ENCODE measurements around the gene MASP2. TPM values are rescaled to one million over a fixed set of nuclear protein-coding genes. Genes with fewer than 3 reads are reported as not detected.
"Not testable (repeated sequence)": the region's sequence is repeated elsewhere in the genome, so short reads cannot be mapped to it uniquely, and the experiment has no call there.

Gene MASP2
- total RNA-seq, result under 1 TPM in 1 of 2 experiments, not detected in 1; 0.15 TPM

DNA sequence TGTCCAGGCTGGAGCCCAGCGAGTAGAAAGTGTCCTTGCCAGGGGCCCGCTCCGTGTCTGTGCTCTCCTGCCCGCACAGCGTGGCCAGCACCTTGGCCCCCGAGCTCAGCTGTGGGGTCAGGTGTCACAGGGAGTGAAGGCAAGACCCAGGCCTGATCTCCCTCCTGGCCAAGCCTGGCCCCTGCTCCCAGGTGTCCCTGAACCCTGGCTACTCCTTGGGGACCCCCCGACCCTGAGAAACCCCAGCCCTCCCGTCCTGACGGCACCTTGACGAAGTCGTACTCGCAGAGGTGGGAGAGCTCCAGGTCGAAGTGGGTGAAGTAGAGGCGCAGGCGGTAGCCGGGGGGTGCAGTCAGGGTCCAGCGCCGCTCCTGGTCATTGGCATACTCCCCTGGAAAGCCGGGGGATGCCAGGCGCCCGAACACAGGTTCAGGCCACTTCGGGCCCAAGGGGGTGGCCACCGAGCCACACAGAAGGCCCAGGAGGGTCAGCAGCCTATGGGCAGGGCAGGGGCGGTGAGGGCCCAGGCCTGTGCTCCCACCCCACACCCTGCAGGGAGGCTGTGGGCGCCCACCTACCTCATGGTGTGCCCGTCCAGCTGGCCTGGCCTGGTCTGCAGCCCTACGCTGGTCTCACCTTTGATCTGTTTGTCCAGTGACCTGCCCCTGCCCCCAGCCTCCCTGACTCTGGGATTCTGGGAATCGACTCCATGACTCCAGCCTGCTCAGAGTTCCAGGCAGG lies at the start of gene MASP2:
Gene MASP2 (minus strand): TSS at position 615 of the 741 bp plus-strand sequence. CDS start 32 bp downstream, at position 583.
- ChIA-PET CTCF (no interaction called here), POLR2A (no interaction called here)

DNA sequence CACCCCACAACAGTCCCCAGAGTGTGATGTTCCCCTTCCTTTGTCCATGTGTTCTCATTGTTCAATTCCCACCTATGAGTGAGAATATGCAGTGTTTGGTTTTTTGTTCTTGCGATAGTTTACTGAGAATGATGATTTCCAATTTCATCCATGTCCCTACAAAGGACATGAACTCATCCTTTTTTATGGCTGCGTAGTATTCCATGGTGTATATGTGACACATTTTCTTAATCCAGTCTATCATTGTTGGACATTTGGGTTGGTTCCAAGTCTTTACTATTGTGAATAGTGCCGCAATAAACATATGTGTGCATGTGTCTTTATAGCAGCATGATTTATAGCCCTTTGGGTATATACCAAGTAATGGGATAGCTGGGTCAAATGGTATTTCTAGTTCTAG lies 36.7 kb upstream of the MASP2 start:
- POLR2A ChIA-PET, CTCF ChIA-PET: not testable (repeated sequence)

- ChIA-PET CTCF (interaction anchor here (0.6 kb wide), 1 partner anchor 510 kb away, joined by 5 read pairs; no protein-coding TSS in a partner anchor), POLR2A (interaction anchor here (1.3 kb wide), 1 partner anchor 19 kb away, joined by 4 read pairs; no protein-coding TSS in a partner anchor)
These were observed 33.9 kb upstream of the MASP2 start for GRCh38 chr1:11080931-11081330.

DNA sequence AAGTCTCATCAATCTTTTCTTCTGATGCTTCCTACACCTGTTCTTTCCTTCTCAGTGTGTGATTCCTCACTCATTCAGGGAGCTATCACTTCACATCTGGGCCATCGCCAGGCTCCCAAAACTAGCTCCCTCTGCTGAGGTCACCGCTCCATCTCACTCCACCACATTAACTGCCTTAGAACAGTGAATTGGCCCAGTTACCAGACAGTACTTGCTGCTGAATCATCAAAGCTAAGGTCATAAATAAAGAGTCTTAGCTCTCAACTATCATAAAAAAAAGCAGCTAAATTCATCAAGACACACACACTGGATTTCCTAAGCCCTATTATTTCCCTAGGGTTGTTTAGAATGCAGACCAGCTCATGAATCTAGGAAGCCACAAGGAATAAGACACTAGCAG lies 31.6 kb upstream of the MASP2 start:
- POLR2A ChIA-PET, result interaction anchor here (1.6 kb wide), 1 partner anchor 26 kb away, joined by 3 read pairs; no protein-coding TSS in a partner anchor
- CTCF ChIA-PET, result interaction anchor here (1.0 kb wide), 1 partner anchor 41 kb away, joined by 4 read pairs; no protein-coding TSS in a partner anchor

GRCh38 chr1:11073398-11073797 lies 26.4 kb upstream of the MASP2 start:
- CTCF ChIA-PET, result interaction anchor here (0.8 to 2.1 kb wide), 2 partner anchors 25 to 36 kb away, joined by 3 to 9 read pairs; no protein-coding TSS in a partner anchor
- POLR2A ChIA-PET, result not testable (repeated sequence)

DNA sequence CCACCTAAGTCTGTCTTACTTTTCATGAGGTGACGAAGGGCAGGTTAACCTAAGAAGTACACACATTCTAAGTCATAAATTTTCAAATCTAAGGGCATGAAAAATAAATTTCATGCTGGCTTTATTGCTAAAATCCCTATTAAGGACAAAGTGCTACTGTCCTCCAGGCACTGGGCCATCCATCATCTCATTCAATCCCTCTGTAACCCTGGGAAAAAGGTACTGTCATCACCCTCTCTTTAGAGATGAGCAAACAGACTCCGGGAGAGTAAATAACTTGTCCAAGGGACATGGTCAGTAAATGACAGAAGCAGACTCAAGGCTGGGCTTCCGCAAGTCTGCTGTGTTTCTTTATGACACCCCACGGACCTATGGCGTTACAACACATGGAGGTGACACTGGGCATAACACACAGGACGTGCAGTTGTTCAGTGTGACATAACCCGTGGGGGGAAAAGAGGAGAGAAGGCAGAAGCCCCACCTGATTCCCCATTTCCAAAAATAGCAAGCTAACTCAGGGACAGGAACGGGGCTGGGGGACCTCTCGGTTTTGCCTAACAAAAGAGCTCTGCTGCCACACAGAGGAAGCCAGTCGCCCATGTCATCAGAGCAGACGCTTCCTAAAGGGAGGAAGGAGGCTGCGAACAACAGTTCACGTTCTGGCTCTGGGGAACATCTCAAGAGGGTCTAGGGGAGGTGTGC lies 25.3 kb upstream of the MASP2 start:
- CTCF ChIA-PET, result interaction anchor here (2.1 kb wide), 1 partner anchor 35 kb away, joined by 9 read pairs; no protein-coding TSS in a partner anchor
- POLR2A ChIA-PET, result interaction anchor here (0.8 kb wide), 1 partner anchor 11 kb away, joined by 10 read pairs; no protein-coding TSS in a partner anchor

DNA sequence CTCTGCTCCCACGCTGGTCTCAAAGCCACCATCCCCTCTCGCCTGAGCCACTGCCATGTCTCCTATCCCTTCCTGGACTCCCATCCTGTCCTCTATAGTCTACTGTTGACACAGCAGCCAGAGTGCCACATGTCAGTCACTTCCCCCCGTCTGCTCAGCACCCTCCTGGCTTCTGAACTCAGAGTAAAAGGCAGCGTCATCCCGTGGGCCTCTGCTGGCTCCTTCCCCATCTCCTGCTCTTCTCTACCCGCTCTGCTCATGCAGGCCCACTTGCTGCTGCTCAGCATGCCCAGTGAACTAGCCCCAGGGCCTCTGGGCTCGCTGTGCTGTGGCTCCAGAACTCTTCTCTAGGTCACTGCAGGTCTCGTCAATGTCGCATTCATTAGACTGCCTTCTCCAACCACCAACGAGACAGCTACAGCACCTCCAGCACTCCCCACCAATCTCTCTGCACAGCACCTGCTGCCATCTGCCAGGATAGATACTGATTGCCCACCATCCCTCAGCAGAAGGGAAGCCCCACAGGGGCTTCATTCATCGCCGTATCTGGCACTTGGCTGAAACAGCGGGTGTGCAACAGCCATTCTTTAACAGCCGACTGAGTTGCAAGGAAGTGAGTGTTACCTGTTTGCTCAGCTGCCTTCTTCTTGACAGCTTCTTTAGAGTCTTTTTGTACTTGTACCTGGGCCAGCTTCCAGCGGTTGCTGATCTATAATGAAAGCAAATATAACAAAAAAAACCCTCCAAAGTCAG lies 24.6 kb upstream of the MASP2 start:
- POLR2A ChIA-PET, result no interaction called here
- CTCF ChIA-PET, result interaction anchor here (1.9 kb wide), 1 partner anchor 34 kb away, joined by 8 read pairs; no protein-coding TSS in a partner anchor

DNA sequence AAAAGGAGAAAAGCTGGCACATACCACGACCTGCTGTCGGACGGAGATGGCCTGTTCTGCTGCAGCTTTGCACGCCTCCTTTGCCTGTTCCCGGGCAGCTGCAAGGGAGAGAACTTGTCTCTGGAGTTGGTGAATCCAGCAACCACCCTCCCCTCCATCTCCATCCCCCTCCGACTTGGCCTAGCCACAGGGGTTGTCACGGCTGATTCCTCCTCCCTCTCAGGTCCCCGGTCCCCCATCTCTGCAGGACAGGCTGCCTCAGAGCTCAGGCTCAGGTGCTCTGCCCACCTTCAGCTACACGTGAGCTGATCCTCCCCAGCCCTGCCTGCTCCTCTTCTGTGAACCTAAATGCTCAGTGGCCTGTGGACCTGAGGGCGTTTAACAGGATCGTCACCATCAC lies 23.8 kb upstream of the MASP2 start:
- ChIA-PET POLR2A (no interaction called here), CTCF (interaction anchor here (1.6 to 1.9 kb wide), 2 partner anchors 27 to 33 kb away, joined by 4 to 8 read pairs; no protein-coding TSS in a partner anchor)

DNA sequence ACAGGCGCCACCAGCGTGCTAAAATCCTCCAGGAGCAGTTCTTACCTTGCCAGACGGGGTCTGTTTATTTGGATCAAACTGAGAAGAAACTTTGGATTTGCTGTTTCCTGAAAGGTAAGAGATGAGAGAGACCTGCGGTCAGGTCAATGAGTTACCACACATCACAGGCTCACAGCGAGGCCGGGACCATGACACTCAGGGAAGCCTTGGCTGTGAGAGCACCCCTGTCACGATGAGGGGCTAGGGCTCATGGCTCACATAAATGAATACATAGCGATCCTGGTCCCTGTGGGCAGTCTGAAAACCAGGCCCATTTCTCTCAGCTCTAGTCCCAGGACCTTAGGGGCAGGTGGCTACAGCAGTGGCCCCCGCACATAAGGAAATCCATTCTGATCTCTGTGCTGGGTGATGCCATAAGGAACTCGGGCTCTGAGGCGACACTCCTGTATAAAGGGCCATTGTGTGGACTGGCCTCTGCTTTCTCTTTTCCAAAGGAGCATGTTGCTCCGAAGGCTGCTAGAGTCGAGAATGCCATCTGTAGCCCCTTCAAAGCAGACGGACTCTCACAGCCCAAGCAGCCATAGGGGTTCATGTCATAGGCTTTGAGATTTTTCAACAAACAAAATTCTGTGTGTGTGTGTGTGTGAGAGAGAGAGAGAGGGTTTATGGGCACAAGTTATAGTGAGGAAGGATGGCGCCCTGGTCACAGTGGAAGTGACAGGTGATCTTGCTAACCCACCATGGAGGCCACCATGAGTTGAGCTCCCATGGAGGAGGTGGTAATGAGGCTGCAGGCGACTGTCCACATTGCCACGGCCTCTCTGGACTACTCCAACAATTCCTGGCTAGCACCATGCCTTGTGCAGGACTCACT lies 21.8 kb upstream of the MASP2 start:
- ChIA-PET POLR2A (interaction anchor here (0.5 kb wide), 1 partner anchor 18 kb away, joined by 6 read pairs; no protein-coding TSS in a partner anchor), CTCF (interaction anchor here (1.6 kb wide), 1 partner anchor 29 kb away, joined by 4 read pairs; no protein-coding TSS in a partner anchor)

DNA sequence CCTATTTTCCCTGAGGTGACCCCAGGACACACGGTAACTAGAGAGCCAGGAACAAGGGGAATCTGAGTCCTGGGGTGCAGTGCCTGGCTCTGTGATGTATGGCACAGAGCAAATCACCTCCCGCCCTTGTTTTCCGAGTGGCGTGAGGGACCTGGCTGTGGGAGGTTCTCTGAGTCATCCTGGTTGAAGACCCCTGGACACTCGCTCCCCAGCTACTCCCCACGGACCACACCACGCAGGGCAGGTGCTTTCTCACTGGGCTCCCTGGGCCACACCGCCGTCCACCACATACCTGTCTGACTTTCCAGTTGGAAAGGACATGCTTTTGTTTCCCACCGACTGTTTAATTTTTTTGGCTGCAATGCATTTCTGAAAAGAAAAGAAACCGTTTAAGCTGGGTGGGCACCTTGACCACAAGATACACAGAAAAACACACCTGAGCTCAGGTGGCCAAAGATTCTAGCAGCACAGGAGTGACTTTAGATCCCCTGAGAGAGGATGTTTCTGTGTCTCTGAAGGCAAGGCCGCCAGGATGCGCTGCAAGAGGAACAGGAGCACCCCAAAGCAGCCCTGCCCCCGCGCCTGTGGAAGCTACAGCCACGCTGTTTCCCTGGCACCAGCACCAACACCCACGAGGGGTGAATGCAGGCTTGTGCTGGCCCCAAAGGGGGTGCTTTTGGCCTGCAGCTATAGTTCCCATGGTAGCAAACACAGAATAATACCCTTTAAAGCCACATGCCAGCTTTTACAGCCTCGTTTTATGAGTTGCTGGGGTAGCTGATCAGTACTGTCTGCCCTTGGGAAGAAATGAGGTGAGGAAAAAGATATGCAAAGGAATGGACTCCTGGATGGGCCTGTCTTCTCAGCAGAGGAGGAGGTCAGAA lies 20.9 kb upstream of the MASP2 start:
- POLR2A ChIA-PET, result interaction anchor here (0.5 kb wide), 1 partner anchor 17 kb away, joined by 6 read pairs; no protein-coding TSS in a partner anchor
- CTCF ChIA-PET, result interaction anchor here (0.6 kb wide), 1 partner anchor 118 kb away, joined by 7 read pairs; no protein-coding TSS in a partner anchor

DNA sequence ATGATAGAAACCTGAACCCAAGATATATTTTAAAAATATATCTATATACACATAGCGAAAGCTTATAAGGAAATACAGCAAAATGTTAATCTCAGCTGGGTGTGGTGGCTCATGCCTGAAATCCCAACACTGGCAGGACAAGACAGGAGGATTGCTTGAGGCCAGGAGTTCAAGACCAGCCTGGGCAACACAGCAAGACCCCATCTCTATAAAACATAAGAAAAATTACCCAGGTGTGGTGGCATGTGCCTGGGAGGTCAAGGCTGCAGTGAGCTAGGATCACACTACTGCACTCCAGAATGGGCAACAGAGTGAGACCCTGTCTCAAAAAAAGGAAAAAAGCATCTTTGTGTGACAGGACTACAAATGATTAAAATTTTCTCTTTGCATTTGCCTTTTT lies 18.8 kb upstream of the MASP2 start:
- ChIA-PET POLR2A (no interaction called here), CTCF (no interaction called here)

GRCh38 chr1:11064942-11065341 lies 17.9 kb upstream of the MASP2 start:
- CTCF ChIA-PET, result interaction anchor here (0.7 to 2.6 kb wide), 2 partner anchors 27 to 60 kb away, joined by 3 to 15 read pairs; no protein-coding TSS in a partner anchor
- POLR2A ChIA-PET, result no interaction called here

DNA sequence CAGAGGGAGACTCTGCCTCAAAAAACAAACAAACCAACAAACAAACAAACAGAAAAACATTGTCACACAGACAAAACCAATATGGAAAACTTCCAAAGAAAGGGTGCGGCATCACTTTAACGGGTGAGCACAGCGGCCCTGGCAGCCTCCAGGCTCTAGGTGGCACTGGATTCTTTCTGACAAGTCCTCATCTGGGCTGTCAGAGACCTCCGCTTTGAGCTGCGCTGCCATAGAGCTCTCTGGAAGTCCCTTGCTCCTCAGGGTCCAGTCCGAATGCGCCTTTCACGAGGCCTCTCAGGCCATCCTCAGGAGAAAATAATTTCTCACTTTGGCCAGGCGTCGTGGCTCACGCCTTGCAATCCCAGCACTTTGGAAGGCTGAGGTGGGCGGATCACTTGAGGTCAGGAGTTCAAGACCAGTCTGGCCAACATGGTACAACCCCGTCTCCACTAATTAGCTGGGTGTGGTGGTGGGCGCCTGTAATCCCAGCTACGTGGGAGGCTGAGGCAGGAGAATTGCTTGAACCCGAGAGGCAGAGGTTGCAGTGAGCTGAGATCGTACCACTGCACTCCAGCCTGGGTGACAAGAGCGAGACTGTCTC lies 17.0 kb upstream of the MASP2 start:
- POLR2A ChIA-PET, result not testable (repeated sequence)
- CTCF ChIA-PET, result interaction anchor here (2.6 kb wide), 1 partner anchor 26 kb away, joined by 15 read pairs; no protein-coding TSS in a partner anchor

DNA sequence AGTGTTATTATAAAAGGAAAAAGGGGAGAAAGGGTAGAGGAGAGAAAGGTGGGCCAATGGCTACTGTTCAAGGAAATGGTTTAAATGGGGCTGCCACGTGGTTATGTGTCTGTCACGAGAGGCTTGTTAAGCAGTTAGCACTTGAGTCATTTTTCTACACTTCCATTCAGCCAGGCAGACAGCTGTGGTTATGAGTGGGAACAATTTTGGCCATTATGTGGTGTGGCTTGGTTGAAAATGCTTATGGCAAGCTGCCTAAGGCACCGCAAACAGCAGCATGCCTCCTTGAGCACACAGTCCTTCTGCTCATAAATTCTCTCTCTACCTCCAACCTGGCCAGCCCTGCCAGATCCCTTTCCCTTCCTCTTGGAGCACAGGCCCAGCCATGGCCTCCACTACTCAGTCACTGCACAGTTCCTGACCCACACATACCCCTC lies 15.9 kb upstream of the MASP2 start:
- ChIA-PET POLR2A (interaction anchor here (0.6 to 0.7 kb wide), 2 partner anchors 10 to 34 kb away, joined by 3 to 5 read pairs; no protein-coding TSS in a partner anchor), CTCF (interaction anchor here (1.1 to 2.6 kb wide), 2 partner anchors 25 kb away, joined by 3 to 15 read pairs; no protein-coding TSS in a partner anchor)

GRCh38 chr1:11061652-11062365 lies 14.8 kb upstream of the MASP2 start:
- ChIA-PET POLR2A (interaction anchor here (0.7 to 2.3 kb wide), 3 partner anchors 19 to 156 kb away, joined by 4 to 11 read pairs (median 8); no protein-coding TSS in a partner anchor), CTCF (interaction anchor here (0.7 to 3.1 kb wide), 5 partner anchors 19 to 38 kb away, joined by 3 to 27 read pairs (median 3); partner anchors contain the start of gene EXOSC10)

All from activated CD8-positive, alpha-beta memory T cell treated with anti-CD3 and anti-CD28 coated beads for 36 hours (primary cell).